Muscle of back (tissue), 11 donors: ENCODE results near the gene KIAA1191. TPM values are rescaled to one million over a fixed set of nuclear protein-coding genes. Genes with fewer than 3 reads are reported as not detected.
"Not testable (repeated sequence)": the region's sequence is repeated elsewhere in the genome, so short reads cannot be mapped to it uniquely, and the experiment has no call there.

ENCODE experiments used
- DNase-seq, 3 donors: peaks; one replicate each; pipeline versions ENCODE4 v3.0.0 to v3.0.0-alpha.2; 2013
- polyA plus RNA-seq, 10 donors: library from polyadenylated mRNA; unstranded; fragments of 120-200 nt; gene quantifications; one replicate each; pipeline ENCODE4 v1.2.1, GENCODE V29; 2013; ENCODE audit not compliant: insufficient read length in 10 of 10

KIAA1191 gene
- polyA plus RNA-seq, 10 donors: 53.6 to 69.0 (median 58.6) TPM

DNA sequence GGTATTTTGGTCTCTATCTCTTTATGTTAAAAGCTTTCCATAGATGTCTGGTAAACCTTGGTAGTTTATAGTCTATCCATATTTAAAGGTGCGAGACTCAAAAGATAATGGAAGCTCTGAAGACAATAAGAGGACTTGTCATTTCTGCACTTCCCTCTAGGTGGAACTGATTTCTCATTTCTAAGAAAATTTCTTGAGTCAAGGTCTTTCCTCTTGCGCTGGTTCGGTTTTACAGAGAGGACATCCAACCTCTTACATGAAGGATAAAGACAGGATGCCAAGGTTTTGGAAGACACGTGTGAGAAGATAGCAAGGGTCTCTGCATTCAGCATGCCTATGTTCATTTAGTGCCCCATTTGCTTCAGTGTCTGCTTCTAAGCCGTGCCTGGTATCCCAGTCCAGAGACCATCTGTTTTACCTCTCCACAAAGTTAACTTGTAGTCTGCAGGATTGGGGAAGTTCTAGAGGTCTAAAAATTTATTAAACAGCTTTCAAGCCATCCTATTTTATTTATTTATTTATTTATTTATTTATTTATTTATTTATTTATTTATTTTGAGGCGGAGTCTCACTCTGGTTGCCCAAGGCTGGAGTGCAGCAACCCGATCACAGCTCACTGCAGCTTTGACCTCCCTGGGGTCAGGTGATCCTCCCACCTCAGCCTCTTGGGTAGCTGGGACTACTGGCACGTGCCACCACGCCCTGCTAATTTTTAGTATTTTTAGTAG is 41.6 kb downstream of the KIAA1191 start:
- peak in 1 of 3 donors; percentile 7 for DNase-seq

DNA sequence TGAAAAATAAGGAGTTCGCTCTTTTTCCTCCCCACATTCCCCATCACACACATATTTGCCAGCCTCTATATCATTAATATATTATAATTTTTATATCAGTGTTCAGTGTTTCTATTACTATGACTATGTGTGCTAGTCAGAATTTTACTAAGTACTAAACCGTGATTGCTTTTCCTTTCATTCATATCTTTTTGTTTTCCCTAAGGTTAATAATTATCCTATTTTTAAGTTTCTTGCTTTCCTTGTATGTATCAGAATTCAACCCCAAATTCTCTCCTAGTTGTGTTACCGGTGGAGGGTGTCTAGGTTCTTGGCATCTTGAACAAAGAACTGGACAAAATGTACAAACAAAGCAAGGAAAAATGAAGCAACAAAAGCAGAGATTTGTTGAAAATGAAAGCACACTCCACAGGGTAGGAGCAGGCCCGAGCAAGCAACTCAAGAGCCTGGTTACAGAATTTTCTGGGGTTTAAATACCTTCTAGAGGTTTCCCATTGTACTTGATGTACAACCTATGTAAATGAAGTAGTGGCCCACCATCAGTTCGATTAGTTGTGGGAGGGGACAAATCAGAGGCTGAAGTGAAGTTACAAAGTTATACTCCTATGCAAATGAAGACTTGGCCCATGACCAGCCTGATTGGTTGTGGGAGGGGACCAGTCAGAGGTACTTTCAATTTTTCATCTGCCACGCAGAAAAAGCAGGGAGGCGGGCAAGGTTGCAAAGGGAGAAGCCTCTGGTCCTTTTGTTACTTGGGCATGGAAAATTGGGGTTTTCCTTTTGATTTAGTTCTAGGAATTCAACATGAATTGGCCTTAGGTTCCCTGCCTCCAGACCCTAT is 43.8 kb downstream of the KIAA1191 start:
- no peak for DNase-seq

DNA sequence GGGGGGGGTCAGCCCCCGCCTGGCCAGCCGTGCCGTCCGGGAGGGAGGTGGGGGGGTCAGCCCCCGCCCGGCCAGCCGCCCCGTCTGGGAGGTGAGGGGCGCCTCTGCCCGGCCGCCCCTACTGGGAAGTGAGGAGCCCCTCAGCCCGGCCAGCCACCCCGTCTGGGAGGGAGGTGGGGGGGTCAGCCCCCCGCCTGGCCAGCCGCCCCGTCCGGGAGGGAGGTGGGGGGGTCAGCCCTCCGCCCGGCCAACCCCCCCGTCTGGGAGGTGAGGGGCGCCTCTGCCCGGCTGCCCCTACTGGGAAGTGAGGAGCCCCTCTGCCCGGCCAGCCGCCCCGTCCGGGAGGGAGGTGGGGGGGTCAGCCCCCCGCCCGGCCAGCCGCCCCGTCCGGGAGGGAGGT is 56.2 kb downstream of the KIAA1191 start:
- not testable (repeated sequence) for DNase-seq

Other genes starting within 250 kb of the KIAA1191 start
- 10 to 100 TPM; 10.7 to 18.5 (median 14.4) TPM for gene SIMC1, start 123.3 kb downstream of the KIAA1191 start, polyA plus RNA-seq
- 10 to 100 TPM in 6 of 10 donors, 1 to 10 TPM in 4; 8.6 to 13.6 (median 10.9) TPM for gene ARL10, start 3.7 kb upstream of the KIAA1191 start, polyA plus RNA-seq
- gene NOP16, start 26.8 kb upstream of the KIAA1191 start, polyA plus RNA-seq: 10 to 100 TPM; 21.6 to 34.0 (median 28.2) TPM
- gene HIGD2A, start 27.0 kb upstream of the KIAA1191 start, polyA plus RNA-seq: 100 to 1,000 TPM; 129 to 183 (median 157) TPM
- 10 to 100 TPM; 42.0 to 67.1 (median 50.2) TPM for gene CLTB, start 54.8 kb upstream of the KIAA1191 start, polyA plus RNA-seq
- 10 to 100 TPM; 22.9 to 33.3 (median 27.4) TPM for gene FAF2, start 86.6 kb upstream of the KIAA1191 start, polyA plus RNA-seq
- gene RNF44, start 175.6 kb upstream of the KIAA1191 start, polyA plus RNA-seq: 10 to 100 TPM; 22.0 to 48.4 (median 27.0) TPM
- gene CDHR2, start 187.6 kb upstream of the KIAA1191 start, polyA plus RNA-seq: under 1 TPM in 8 of 10 donors, not detected in 2; 0.27 to 0.88 (median 0.49) TPM
- 1 to 10 TPM in 3 of 10 donors, under 1 TPM in 7; 0.38 to 4.1 (median 0.63) TPM for gene GPRIN1, start 248.4 kb upstream of the KIAA1191 start, polyA plus RNA-seq